Head of caudate nucleus (tissue), 42 donors: ENCODE results near the gene CRY1.
A peak's percentile ranks its signal among the peaks of the same experiment; 100 is the strongest.
"Not testable (repeated sequence)": the region's sequence is repeated elsewhere in the genome, so short reads cannot be mapped to it uniquely, and the experiment has no call there.

ENCODE experiments used
- DNase-seq, 42 donors: peaks; one replicate each; pipeline versions ENCODE4 v3.0.0 to v3.0.0-alpha.2; 2020 to 2021; ENCODE audit warnings: mixed read lengths in 7 of 42
- intact Hi-C: fragments of 100-400 bp; cut with DNase I; formaldehyde crosslinking; loops from one replicate; pipeline ENCODE4 v1.15.0; 2022

Gene CRY1

DNA sequence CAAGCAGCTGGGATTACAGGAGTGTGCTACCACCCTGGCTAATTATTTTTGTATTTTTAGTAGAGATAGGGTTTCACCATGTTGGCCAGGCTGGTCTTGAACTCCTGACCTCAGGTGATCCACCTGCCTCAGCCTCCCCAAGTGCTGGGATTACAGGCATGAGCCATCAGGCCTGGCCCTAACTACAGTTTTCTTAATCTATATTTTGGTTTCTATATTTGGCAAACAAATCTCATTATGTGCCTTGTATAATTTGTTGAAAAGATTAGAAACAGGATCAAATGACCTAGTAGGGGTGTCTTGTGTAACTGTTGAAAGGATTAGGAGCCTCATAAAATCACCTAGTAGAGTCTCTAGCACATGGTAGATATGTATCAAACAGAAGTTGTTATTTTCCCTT lies 67.0 kb downstream of the CRY1 start:
- intact Hi-C loops, DNase-seq: not testable (repeated sequence)

- intact Hi-C loops: no loop called here
- DNase-seq: no peak
These were observed 67.7 kb downstream of the CRY1 start for GRCh38 chr12:107025671-107026070.

DNA sequence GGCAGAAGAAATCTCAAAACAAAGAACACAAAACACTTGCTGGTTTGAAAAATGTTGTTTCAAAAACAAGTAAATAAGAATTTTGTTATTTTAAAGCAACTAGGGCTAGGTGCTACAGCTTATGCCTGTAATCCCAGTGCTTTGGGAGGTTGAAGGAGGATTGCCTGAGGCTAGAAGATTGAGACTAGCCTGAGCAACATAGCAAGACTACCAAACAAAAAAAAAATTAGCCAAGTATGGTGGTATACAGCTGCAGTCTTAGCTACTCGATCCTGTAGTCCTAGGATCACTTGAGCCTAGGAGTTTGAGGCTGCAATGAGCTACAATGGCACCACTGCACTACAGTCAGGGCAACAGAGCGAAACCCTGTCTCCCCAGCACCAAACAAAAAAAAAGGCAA lies 73.8 kb downstream of the CRY1 start:
- no peak for DNase-seq
- intact Hi-C loops: no loop called here

DNA sequence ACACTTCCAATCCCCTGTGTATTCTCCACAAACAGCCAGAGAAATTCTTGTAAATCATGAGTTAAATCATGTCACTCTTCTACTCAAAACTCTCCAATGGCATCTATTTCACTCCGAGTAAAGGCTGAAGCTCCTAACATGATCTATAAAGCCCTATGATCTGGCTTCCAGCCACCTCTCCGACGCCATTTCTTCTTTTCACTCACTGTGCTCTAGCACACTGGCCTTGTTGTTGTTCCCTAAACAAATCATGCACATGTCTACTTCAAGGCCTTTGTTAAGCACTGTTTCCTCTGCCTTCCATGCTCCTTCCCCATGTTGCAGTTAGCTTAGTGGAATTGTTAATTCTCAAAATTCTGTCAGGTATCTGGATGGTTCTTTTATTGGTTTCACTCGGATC lies 76.3 kb downstream of the CRY1 start:
- intact Hi-C loops: no loop called here
- peak in 1 of 42 donors; percentile 3 for DNase-seq

GRCh38 chr12:107014055-107014454 lies 79.3 kb downstream of the CRY1 start:
- intact Hi-C loops: no loop called here
- DNase-seq: no peak

DNA sequence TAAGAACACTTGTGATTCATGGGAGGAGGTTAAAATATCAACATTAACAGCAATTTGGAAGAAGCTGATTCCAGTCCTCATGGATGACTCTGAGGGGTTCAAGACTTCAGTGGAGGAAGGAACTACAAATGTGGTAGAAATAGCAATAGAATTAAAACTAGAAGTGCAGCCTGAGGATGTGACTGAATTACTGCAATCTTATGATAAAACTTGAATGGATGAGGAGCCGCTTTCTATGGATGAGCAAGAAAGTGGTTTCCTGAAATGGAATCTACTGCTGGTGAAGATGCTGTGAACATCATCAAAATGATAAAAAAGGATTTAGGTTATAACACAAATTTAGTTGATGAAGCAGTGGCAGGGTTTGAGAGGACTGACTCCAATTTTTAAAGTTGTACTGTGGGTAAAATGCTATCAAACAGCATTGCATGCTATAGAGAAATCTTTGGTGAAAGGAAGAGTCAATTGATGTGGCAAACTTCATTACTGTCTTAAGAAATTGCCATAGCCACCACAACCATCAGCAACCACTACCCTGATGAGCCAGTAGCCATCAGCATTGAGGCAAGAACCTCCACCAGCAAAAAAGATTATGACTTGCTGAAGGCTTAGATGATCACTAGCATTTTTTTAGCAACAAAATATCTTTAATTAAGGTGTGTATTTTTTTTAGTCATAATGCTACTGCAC lies 80.5 kb downstream of the CRY1 start:
- intact Hi-C loops: no loop called here

GRCh38 chr12:107011519-107011918 lies 81.8 kb downstream of the CRY1 start:
- intact Hi-C loops: no loop called here

More for the DNA sequence above, 80.5 kb downstream of the CRY1 start:
- no peak for DNase-seq

DNA sequence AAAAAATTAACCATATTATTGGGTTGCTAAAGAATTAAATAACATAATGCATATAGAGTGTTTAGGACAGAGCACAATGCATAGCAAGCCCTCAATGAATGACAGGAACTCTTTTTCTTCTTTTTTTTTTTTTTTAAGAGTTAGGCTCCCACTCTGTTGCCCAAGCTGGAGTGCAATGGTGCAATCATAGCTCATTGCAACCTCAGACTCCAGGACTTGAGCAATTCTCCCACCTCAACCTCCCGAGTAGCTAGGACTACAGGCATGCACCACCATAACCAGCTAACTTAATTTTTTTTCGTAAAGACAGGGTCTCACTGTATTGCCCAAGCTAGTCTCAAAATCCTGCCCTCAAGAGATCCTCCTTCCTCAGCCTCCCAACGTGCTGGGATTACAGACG lies 85.9 kb downstream of the CRY1 start:
- DNase-seq: no peak
- intact Hi-C loops: no loop called here

More at GRCh38 chr12:107011519-107011918, 81.8 kb downstream of the CRY1 start:
- no peak for DNase-seq

- intact Hi-C loops, DNase-seq: not testable (repeated sequence)
These were observed 90.7 kb downstream of the CRY1 start for GRCh38 chr12:107002665-107003064.

DNA sequence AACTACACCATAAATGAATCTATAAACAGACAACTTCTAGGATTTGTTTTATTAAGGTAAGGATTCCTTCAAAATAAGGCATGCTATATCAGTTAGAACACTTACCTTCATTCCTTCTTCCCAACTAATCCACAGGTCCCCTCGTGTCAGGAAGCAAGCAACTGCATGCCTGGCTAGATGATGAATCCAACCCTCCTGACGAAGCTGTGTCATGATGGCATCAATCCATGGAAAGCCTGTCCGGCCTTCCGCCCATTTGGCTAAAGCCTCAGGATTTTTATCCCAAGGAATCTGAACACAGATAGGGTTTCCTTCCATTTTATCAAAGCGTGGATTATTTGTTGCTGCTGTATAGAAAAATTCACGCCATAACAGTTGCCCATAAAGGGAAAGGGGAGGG lies 93.9 kb downstream of the CRY1 start:
- DNase-seq: no peak
- intact Hi-C loops: no loop called here

GRCh38 chr12:106997916-106998315 lies 95.4 kb downstream of the CRY1 start:
- no peak for DNase-seq
- intact Hi-C loops: no loop called here

DNA sequence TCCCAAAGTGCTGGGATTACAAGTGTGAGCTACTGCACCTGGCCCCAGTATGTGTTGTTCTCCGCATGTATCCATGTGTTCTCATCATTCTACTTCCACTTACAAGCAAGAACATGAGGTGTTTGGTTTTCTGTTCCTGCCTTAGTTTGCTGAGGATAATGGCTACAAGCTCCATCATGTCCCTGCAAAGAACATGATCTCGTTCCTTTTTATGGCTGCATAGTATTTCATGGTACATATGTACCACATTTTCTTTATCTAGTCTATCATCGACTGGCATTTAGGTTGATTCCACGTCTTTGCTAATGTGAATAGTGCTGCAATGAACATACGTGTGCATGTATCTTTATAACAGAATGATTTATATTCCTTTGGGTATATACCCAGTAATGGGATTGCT lies 97.2 kb downstream of the CRY1 start:
- intact Hi-C loops, DNase-seq: not testable (repeated sequence)

DNA sequence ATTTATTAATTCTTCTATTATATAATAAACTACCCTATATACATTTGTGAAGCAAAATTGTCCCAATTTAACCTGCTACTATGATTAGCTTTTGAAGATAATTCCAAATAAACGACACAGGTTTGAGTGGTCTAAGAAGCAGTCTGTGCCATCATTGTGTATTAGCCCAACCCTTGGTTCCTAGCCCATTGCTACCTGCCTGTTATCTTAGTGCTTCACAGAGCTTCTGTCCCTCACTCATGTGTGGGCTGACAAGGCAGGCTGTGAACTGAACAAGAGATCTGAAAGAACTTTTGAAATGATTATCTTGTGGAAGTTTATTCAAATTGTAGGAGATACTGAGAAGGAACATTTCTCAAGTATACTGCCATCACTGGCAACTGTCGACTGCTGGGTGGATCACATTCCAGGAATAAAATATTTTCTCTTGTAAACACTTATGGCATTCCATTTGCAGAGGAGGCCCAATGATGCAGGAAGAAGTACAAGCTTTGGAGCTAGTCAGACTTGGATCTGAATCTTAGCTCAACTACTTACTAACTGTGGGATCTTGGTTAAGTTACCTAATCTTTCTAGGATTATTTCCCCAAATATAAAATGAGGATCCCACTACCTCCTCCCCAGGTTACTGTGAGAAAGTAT lies 98.6 kb downstream of the CRY1 start:
- intact Hi-C loops: no loop called here
- no peak for DNase-seq

DNA sequence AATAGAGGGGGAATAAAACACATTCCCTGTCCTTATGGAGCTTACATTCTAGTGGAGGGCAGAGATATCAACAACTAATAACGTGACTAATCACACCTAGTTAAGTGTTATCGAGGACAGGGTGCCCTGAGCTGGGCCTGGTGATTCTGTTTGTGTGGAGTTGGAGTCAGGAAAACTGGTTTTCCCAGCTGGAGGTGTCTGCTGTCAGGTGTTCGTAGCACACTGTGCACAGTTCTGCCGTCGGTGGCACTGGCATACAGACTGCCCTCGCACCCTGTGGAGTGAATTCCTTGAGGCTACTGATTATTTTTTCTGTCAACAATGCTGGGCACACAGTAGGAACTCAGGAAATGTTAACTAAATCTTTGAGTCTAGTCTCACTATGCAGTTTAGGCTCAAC lies 105.5 kb downstream of the CRY1 start:
- DNase-seq: no peak
- intact Hi-C loops: loop anchor here (2.0 to 10.0 kb wide), 3 partner anchors 33 to 213 kb away; partner anchors contain the start of genes CRY1, RIC8B and TMEM263

GRCh38 chr12:106986625-106987389 lies 106.5 kb downstream of the CRY1 start, which contains the start of gene MTERF2:
Gene MTERF2 (minus strand): TSS chr12:106987146. CDS start chr12:106978714, 8,432 bp downstream.
- intact Hi-C loops: loop anchor here (2.0 to 10.0 kb wide), 3 partner anchors 32 to 212 kb away; partner anchors contain the start of genes CRY1, RIC8B and TMEM263
- peak; percentile 84 to 98 (median 94) for DNase-seq

GRCh38 chr12:106986135-106986534 lies 107.2 kb downstream of the CRY1 start:
- intact Hi-C loops: loop anchor here (2.0 to 10.0 kb wide), 3 partner anchors 31 to 211 kb away; partner anchors contain the start of genes CRY1, RIC8B and TMEM263
- DNase-seq: no peak

- intact Hi-C loops: loop anchor here (5.0 to 10.0 kb wide), 2 partner anchors 107 to 211 kb away; partner anchors contain the start of genes CRY1 and RIC8B
- no peak for DNase-seq
These were observed 107.9 kb downstream of the CRY1 start for GRCh38 chr12:106985479-106985878.

GRCh38 chr12:106984588-106985137 lies 108.7 kb downstream of the CRY1 start:
- intact Hi-C loops: loop anchor here (5.0 to 10.0 kb wide), 2 partner anchors 108 to 210 kb away; partner anchors contain the start of genes CRY1 and RIC8B

DNA sequence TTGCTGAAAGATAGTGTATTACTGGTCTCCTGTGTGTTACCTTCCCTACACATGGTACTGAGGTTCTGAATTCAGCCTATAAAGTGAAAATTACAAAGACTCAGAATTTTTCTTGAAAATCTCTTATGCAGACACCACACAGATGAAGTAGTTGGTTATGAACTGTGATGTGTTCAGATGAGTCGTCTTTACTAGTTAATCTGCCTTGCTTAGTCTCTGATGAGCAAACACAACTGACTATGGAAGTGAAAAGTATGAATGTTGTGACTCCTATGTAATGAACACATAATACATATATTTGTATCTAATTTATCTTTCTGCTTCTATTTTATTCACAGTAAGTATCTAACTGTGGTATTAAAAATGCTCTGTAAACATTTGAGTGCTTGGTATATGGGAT lies 111.1 kb downstream of the CRY1 start:
- intact Hi-C loops: loop anchor here (10.0 kb wide), 1 partner anchor 207 kb away; the partner anchor contains the start of gene RIC8B

More at GRCh38 chr12:106984588-106985137, 108.7 kb downstream of the CRY1 start:
- no peak for DNase-seq

More for the DNA sequence above, 111.1 kb downstream of the CRY1 start:
- DNase-seq: no peak
